Nephron (organoid): ENCODE data around the gene GRAMD1B.

Experiments
- H3K27ac Mint-ChIP-seq, 3 experiments: 2 replicates each; pipeline ENCODE4 v1.8.0; 2020; ENCODE audit warnings: mixed read lengths in 3 of 3, mild to moderate bottlenecking in 2 of 3, moderate library complexity in 1 of 3
- H3K27me3 Mint-ChIP-seq: 2 replicates; pipeline ENCODE4 v1.8.0; 2021; ENCODE audit warnings: low read depth, mild to moderate bottlenecking, moderate library complexity, mixed read lengths
- H3K36me3 Mint-ChIP-seq: 2 replicates; pipeline ENCODE4 v1.8.0; 2020; ENCODE audit warnings: low read depth, mixed read lengths
- H3K4me1 Mint-ChIP-seq: 2 replicates; pipeline ENCODE4 v1.8.0; 2020; ENCODE audit warnings: mixed read lengths
- H3K4me3 Mint-ChIP-seq, 3 experiments: 2 replicates each; pipeline ENCODE4 v1.8.0; 2020; ENCODE audit warnings: mild to moderate bottlenecking in 3 of 3, mixed read lengths in 3 of 3, moderate library complexity in 2 of 3
- H3K9me3 Mint-ChIP-seq: 2 replicates; pipeline ENCODE4 v1.8.0; 2020; ENCODE audit warnings: mixed read lengths
- TF ChIP-seq, protein P1 (sequence below), 3 experiments: fragments of 200-600 bp; sonication (generic); IDR thresholded peaks; one replicate each; pipeline ENCODE4 v1.5.0; 2021; ENCODE audit warnings: antibody characterized with exemption in 3 of 3; ENCODE audit not compliant: unreplicated experiment in 3 of 3

Gene GRAMD1B

DNA sequence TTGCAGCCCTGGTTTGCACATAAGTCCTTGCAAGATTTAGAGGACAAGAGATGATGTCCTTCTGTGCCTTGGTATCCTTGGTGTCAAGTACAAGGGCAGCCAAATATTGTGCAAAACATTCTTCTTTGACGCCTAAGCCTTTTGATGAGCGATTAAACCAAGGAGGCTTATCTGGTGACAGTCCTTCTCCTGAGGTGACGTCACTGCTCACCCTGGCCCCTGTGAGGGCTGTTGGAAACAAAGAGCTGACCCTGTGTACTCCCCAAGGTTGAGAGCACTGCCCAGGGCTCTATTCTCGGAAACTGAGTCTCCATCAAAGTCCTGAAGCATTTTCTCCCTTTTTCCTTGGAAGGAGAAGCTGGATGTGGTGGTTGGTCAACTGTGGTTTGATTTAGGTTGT lies 4.7 kb upstream of the GRAMD1B start:
- TF ChIP-seq, protein P1, sequence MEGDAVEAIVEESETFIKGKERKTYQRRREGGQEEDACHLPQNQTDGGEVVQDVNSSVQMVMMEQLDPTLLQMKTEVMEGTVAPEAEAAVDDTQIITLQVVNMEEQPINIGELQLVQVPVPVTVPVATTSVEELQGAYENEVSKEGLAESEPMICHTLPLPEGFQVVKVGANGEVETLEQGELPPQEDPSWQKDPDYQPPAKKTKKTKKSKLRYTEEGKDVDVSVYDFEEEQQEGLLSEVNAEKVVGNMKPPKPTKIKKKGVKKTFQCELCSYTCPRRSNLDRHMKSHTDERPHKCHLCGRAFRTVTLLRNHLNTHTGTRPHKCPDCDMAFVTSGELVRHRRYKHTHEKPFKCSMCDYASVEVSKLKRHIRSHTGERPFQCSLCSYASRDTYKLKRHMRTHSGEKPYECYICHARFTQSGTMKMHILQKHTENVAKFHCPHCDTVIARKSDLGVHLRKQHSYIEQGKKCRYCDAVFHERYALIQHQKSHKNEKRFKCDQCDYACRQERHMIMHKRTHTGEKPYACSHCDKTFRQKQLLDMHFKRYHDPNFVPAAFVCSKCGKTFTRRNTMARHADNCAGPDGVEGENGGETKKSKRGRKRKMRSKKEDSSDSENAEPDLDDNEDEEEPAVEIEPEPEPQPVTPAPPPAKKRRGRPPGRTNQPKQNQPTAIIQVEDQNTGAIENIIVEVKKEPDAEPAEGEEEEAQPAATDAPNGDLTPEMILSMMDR (IDR thresholded peaks at IDR 0.05; ENCODE audit: unreplicated experiment in 3 of 3), result no peak
- Mint-ChIP-seq H3K4me1 (peaks cover 47% of the 10 kb centered on the region), H3K27ac (no peak overlapping the region), H3K27me3 (peaks cover 20% of the 10 kb centered on the region), H3K36me3 (no peaks in the 10 kb centered on the region), H3K4me3 (no peak overlapping the region), H3K9me3 (no peaks in the 10 kb centered on the region)

DNA sequence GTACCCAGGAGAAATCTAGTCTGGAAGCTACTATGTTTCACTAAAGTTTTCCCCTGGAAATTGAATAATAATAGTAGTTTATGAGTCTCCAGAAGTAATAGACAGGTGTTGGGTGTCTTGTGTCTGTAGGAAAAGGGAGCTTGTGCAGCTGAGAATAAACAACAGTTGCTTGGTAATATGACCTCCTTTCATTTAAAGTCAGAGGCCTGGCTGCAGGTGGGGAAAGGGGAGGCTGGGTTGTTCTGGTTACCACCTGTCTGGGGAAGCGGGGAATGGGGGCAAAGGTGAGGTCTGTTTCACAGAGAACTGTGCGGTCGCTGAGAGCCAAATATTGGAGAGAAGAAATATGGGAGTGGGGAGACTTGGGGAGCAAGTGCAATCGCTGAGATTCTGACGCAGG lies 3.3 kb upstream of the GRAMD1B start:
- Mint-ChIP-seq H3K4me1 (peaks cover 52% of the 10 kb centered on the region), H3K27me3 (peaks cover 22% of the 10 kb centered on the region), H3K9me3 (no peaks in the 10 kb centered on the region), H3K4me3 (peak overlapping the region; percentile 8 to 29 (median 20)), H3K27ac (peak overlapping the region; percentile 29 to 95 (median 72)), H3K36me3 (no peaks in the 10 kb centered on the region)
- TF ChIP-seq, protein P1 (IDR thresholded peaks at IDR 0.05; ENCODE audit: unreplicated experiment in 3 of 3), result no peak

DNA sequence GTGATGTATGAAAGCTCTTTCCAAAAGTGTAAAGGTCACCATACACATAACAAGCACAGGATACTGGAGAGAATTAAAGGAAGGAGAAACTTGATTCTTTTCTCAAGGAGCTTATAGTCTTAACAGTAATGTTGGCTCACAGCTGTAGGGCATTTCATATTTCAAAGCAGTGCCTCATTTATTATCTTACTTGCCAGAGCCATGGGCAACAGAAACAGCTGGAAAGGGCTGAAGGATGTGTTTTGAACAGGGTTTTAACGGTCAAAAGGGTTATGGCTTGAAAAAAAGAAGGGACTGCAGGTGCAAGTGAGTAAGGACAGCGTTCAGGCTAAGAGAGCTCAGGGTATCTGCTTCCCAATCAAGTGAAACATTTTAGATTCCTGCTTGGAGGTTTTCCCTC lies 2.7 kb upstream of the GRAMD1B start:
- Mint-ChIP-seq H3K4me3 (peak overlapping the region in 1 of 3 experiments; percentile 57), H3K4me1 (peaks cover 57% of the 10 kb centered on the region), H3K27ac (peak overlapping the region; percentile 29 to 95 (median 59)), H3K36me3 (no peaks in the 10 kb centered on the region), H3K9me3 (no peaks in the 10 kb centered on the region), H3K27me3 (peaks cover 23% of the 10 kb centered on the region)
- TF ChIP-seq, protein P1 (IDR thresholded peaks at IDR 0.05; ENCODE audit: unreplicated experiment in 3 of 3), result no peak

DNA sequence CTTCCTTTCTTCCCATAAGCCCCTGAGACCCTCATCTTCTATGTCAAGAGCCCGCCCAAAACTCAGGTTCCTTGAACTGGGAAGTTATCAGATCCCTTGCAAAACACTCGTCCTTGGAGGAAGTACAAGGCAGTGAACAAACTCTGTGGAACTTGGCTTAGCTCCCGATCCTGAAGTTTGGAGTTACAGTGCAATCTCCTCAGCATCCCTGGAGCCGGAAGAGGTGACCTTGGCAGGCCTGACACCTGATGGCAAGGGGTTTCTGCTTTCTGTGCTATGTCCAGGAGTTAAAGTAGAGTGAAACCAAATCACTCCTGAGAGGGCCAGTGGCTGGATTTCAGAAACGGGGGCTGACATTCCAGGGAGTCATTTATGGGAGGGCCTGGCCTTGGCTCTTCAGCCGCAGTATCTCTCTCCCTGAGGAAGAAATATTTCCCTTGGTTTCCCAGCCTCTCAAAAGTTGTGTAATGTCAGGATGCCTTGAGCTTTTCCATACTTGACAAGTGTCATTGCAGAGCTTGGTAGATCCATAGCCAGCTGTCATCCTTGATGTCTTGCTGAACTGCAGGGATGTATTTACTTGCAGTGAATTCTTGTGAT lies 1.9 kb upstream of the GRAMD1B start:
- peaks cover 62% of the 10 kb centered on the region for H3K4me1 Mint-ChIP-seq
- peaks cover 23% of the 10 kb centered on the region for H3K27me3 Mint-ChIP-seq
- peak overlapping the region; percentile 29 to 95 (median 55) for H3K27ac Mint-ChIP-seq
- TF ChIP-seq, protein P1 (IDR thresholded peaks at IDR 0.05; ENCODE audit: unreplicated experiment in 3 of 3), result no peak
- peak overlapping the region; percentile 44 to 92 (median 66) for H3K4me3 Mint-ChIP-seq
- no peaks in the 10 kb centered on the region for H3K36me3 Mint-ChIP-seq
- no peaks in the 10 kb centered on the region for H3K9me3 Mint-ChIP-seq

DNA sequence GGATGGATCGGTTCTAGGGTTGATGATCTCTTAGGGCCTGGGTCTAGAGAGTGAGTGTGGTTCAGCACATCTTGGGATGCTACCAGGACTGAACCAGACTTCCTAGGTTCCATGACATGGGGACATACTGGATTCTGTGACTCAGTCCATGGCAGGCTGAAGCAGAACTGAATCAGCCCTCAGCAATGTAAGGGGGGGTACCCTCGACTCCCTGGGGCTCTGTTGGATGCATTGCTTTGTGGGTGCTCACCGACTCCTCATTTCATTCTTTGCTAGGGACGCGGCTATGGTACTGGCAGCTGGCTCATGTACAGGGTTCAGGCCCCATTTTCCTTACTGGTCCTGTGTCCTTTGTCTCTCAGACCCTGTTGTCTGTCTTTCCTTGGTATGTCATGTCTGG lies 733 bp upstream of the GRAMD1B start:
- peak overlapping the region; percentile 78 to 95 (median 80) for H3K27ac Mint-ChIP-seq
- H3K9me3 Mint-ChIP-seq, result no peaks in the 10 kb centered on the region
- peaks cover 14% of the 10 kb centered on the region for H3K27me3 Mint-ChIP-seq
- TF ChIP-seq, protein P1 (IDR thresholded peaks at IDR 0.05; ENCODE audit: unreplicated experiment in 3 of 3), result no peak
- H3K4me1 Mint-ChIP-seq, result peaks cover 62% of the 10 kb centered on the region
- no peaks in the 10 kb centered on the region for H3K36me3 Mint-ChIP-seq
- H3K4me3 Mint-ChIP-seq, result peak overlapping the region; percentile 92 to 98 (median 92)
